CD4-positive, alpha-beta T cell treated with Interleukin-6 at 100 ng/mL for 8 hours (primary cell): Measurements from ENCODE around the gene RTEL1.
"Not testable (repeated sequence)": the region's sequence is repeated elsewhere in the genome, so short reads cannot be mapped to it uniquely, and the experiment has no call there.

Source experiments
- DNase-seq: peaks from one replicate; pipeline ENCODE4 v3.0.0-alpha.2; 2020; ENCODE audit warnings: mixed read lengths, low spot score

RTEL1 gene

DNA sequence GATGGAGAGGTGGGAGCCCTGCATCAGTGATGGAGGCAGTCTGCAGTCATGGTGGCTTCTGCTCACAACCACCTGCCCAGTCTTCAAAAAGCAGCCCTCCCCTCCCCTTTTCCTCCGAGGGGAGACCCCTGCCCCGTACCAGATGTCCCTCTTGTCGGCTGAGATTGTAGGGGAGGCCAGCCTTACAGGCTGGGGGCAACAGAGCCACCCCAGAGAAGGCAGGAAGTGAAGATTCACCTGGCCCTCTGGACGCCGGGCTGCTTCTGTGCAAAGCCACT is 42.9 kb downstream of the RTEL1 start:
- DNase-seq = no peak

DNA sequence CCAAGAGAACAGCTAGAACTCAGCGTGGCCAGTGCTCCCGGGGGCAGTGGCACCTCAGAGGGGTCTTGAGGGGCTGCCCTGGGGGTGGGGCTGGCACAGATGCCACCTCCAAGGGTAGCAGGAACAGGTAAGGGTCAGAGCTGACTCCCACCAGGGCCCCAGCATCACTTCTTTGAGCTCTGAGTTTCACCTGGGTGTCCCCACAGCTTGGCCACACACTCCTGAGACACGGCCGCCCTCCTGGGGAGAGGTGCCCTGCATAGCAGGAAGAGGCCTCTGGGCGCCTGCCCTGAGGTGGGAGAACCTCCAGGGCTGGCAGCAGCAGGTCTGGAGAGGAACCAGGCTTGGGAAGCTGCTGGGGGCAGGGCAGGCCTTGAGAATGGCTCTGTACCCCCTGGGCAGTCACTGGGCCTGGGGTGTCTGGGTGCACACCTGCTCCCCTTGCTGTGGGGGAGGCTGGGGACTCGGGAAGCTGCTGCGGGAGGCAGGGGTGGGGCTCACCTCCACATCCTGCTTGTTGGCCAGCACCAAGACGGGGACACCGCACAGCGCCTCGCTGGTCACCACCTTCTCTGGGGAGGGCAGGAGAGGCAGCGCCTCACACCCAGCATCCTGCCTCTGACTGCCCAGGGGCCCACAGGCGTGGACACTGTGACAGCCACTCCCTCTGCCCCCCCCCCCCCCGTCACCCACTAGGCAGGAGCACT is 43.4 kb downstream of the RTEL1 start:
- DNase-seq = no peak

DNA sequence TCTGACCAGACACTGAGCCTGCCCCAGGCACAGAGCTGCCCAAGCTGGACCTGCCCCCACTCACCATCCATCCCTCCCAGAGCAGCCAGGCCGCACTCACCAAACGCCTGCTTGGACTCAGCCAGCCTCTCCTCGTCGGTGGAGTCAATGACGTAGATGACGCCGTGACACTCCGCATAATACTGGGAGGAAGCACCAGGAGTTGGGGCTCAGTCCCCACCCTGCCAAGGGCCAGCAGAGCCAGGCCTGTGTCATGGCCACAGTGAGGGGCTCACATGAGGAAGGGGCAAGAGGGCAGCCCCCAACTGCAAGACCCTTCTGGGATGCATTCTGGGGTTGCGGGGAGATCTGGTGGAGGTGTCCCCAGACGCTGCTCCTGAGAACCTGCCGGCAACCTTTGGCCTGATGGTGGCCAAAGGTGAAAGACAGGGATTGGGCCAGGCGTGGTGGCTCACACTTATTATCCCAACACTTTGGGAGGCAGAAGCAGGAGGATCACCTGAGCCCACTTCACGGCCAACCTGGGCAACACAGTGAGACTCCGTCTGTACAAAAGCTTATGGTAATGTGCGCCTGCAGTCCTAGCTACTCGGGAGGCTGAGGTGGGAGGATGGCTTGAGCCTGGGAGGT is 44.0 kb downstream of the RTEL1 start:
- DNase-seq = no peak

- no peak for DNase-seq
Measured at GRCh38 chr20:63702751-63703470, 44.8 kb downstream of the RTEL1 start.

DNA sequence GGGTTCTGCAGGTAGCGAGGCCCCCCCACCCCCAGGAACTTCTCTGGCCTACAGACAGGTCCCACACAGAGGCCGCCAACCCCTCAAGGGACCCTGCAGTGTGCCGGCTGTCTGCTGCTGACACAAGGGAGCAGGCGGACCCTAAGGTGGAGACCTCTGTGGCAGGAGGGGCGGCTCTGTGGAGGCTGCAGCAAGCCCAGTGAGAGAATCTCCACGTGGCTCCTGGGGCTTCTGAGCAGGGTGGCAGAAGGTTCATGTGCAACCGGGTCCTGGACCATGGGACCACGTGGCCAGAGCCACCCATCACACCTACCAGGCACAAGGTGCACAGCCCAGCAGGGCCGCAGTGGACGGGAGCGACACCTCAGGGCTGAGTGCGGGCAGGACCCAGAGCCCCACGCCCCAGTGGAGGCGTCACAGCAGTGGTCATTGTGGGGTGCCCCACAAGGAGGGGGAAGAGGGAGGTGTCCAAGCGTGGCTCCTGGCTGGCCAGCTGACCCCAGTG is 45.4 kb downstream of the RTEL1 start:
- no peak for DNase-seq

DNA sequence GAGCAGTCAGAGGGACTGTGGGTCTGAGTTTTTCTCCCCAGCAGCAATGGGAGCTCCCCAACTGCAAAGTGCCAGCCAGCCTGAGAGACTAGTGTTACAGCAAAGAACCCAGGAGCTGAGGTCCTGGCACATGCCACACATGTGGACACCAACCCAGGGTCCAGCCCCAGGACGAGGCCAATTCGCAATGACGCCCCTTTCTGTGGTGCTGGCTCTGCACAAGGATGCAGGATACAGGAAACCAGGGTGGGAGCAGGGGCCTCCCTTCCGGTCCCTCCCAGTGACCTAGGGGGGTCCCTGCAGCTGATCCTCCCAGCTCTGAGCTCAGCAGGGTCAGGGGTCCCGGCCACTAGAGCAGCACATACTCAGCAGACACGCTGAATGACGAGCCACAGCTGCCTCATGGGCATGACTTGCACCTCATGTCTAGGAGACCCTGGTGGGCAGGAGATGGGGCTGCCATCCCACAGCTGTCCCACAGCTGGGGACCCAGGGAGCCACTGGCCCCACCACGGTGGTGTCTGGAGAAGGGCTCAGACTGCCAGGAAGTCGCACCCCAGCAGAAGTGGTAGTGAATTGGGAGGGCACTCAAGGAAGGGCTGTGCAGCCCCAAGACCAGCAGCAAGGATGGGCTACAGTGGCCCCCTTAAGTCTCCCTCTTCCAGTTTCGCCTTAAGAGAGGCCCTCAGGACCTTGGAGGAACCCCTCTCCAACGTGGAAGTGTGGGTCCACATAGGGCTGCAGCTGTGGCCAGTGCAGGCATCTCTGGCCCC is 46.0 kb downstream of the RTEL1 start:
- DNase-seq = no peak

DNA sequence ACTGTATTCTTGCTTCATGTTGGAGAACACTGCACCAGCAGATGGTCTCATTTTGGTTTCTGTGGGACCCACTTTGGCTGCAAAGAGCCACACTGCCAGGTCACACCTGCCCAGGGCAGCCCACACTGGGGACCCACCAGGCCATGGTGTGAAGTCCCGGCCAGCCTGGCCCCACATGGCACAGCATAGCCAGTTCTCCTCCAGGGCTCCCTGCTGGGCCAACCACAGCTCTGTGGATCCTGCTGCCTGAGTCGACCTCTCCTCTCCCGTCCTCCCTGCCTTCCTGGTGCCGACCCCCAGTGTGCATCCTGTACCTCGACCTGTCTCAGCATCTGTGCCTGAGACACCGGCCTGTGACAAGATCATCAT is 46.6 kb downstream of the RTEL1 start:
- DNase-seq = no peak

GRCh38 chr20:63705232-63706026 is 47.3 kb downstream of the RTEL1 start:
- no peak for DNase-seq

- no peak for DNase-seq
Measured at GRCh38 chr20:63706027-63706695, 48.0 kb downstream of the RTEL1 start.

GRCh38 chr20:63706852-63707557 is 48.9 kb downstream of the RTEL1 start:
- peak; percentile 59 for DNase-seq

DNA sequence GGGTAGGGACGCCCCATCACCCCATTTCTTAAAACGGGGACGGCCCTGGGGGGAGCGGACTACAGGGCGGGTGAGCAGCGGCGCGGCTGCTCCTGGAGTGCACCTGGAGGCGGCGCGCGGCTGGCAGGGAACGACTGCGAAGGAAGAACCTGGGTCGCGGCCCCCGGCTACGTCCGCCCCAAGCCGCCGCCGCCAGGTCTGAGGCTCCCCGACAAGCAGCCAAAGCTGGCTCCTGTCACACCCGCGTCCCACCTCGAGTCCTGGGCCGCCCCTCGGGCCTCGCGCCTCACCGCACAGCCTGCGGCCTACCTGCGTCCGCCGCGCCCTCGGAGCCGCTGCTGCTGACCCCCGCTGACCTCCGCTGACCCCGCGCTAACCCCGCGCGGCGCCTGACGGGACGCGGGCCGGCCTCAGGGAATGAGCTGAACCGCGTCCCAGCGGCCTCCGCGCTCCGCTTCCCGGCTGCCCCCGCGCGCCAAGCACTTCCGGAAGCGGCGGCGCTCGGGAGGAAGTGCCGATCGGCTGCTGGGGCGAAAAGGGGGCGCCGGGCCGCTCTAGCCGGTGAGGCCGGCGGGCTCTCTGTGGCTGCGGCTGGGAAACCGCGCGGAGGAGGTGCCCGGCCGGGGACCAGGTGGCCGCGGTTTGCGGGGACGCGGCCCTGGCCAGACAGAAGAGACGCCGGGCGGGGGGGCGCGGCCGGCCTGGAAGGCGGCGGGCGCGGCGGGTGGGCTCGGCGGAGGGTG is 49.6 kb downstream of the RTEL1 start, which contains the start of the genes ARFRP1 and ZGPAT:
Gene ARFRP1, minus strand, starts transcription at position 419 of the 743 bp plus-strand sequence. CDS start 885 bp downstream, outside the sequence.
Gene ZGPAT, plus strand, starts transcription at position 482 of the 743 bp plus-strand sequence. CDS start 542 bp downstream, outside the sequence.
- DNase-seq = peak; percentile 86

- no peak for DNase-seq
Measured at GRCh38 chr20:63708301-63709148, 50.4 kb downstream of the RTEL1 start.

DNA sequence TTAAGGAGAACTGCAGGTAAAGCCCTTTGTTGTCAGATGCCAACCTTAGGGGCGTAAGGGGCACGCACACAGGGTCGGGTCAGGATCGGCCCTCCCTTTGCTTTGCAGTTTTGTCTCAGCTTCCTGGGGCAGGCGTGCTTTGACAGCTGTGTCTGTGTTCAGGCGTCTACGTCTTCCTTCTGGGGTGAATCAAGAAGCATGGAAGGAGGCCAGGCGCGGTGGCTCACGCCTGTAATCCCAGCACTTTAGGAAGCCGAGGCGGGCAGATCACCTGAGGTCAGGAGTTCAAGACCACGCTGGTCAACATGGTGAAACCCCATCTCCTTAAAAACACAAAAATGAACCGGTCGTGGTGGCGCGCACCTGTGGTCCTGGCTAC is 51.0 kb downstream of the RTEL1 start:
- DNase-seq = no peak

- no peak for DNase-seq
Measured at GRCh38 chr20:63711085-63711645, 53.1 kb downstream of the RTEL1 start.

DNA sequence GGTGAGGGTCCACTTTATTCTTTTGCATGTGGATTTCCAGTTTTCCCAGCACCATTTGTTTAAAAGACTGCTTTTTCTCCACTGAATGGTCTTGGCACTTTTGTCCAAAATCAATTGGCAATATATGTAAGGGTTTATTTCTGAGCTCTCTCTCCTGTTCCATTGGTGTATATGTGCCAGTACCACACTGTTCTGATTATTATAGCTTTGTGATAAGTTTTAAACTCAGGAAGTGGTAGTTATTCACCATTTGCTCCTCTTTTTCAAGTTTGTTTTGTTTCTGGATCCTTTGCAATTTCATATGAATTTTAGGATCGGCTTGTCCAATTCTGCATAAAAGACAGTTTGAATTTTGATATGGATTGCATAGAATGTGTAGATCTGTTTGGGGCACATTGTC is 54.1 kb downstream of the RTEL1 start:
- DNase-seq = no peak

DNA sequence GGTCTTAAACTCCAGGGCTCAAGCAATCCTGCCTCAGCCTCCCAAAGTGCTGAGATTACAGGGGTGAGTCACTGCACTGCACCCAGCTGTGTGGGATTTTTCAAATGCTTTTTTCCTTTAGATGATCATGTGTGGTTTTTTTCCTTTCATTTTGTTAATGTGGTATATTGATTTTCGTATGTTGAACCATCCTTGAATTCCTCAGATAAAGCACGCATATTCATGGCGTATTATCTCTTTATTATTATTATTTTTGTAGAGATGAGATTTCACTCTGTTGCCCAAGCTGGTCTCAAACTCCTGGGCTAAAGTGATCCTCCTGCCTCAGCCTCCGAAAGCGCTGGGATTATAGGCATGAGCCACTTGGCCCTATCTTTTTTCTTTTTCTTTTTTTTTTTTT is 56.7 kb downstream of the RTEL1 start:
- DNase-seq = no peak

- no peak for DNase-seq
Measured at GRCh38 chr20:63718996-63719395, 60.9 kb downstream of the RTEL1 start.

GRCh38 chr20:63722967-63723622 is 65.0 kb downstream of the RTEL1 start:
- not testable (repeated sequence) for DNase-seq
